ENCODE results near the gene ALOX12.
A peak's percentile ranks its signal among the peaks of the same experiment; 100 is the strongest.
"Not testable (repeated sequence)": the region's sequence is repeated elsewhere in the genome, so short reads cannot be mapped to it uniquely, and the experiment has no call there.

ALOX12 gene, protein sequence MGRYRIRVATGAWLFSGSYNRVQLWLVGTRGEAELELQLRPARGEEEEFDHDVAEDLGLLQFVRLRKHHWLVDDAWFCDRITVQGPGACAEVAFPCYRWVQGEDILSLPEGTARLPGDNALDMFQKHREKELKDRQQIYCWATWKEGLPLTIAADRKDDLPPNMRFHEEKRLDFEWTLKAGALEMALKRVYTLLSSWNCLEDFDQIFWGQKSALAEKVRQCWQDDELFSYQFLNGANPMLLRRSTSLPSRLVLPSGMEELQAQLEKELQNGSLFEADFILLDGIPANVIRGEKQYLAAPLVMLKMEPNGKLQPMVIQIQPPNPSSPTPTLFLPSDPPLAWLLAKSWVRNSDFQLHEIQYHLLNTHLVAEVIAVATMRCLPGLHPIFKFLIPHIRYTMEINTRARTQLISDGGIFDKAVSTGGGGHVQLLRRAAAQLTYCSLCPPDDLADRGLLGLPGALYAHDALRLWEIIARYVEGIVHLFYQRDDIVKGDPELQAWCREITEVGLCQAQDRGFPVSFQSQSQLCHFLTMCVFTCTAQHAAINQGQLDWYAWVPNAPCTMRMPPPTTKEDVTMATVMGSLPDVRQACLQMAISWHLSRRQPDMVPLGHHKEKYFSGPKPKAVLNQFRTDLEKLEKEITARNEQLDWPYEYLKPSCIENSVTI

DNA sequence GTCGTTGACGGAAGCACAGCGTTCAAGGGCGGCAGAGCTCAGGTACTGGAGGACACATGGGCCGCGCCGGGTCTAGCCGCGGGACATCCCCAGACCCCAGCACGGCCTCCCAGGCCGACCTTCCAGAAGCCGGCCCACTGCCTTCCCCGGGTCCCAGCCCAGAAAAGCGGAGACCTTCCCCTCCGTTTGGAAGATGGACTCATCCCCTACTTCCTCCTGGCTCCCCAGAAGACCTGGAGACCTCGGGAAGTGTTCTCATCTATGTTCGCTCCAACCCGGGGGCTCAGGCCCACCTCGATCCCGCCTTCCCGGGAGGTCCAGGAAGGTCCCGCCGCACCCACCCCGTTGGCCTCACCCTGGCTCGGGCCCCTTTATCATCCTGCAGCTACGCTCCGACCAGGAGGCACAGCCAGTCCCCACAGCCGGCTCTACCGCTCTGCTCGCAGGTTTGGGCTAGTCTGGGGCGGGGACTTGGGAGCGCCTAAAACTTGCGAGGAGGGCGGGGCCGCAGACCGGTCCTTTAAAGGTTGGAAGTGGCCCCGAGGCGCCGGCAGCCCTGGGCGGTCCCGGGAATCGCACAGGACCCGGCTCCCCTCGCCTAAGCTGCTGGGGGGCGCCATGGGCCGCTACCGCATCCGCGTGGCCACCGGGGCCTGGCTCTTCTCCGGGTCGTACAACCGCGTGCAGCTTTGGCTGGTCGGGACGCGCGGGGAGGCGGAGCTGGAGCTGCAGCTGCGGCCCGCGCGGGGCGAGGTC is at the start of gene ALOX12:
TSS of gene ALOX12 (plus strand) at position 550 of the 756 bp plus-strand sequence. CDS start at position 619, 69 bp downstream.
- no peak for DNase-seq (ENCODE audit: low read depth)
- TF ChIP-seq, protein P1, sequence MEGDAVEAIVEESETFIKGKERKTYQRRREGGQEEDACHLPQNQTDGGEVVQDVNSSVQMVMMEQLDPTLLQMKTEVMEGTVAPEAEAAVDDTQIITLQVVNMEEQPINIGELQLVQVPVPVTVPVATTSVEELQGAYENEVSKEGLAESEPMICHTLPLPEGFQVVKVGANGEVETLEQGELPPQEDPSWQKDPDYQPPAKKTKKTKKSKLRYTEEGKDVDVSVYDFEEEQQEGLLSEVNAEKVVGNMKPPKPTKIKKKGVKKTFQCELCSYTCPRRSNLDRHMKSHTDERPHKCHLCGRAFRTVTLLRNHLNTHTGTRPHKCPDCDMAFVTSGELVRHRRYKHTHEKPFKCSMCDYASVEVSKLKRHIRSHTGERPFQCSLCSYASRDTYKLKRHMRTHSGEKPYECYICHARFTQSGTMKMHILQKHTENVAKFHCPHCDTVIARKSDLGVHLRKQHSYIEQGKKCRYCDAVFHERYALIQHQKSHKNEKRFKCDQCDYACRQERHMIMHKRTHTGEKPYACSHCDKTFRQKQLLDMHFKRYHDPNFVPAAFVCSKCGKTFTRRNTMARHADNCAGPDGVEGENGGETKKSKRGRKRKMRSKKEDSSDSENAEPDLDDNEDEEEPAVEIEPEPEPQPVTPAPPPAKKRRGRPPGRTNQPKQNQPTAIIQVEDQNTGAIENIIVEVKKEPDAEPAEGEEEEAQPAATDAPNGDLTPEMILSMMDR (conservative IDR thresholded peaks at IDR 0.05; ENCODE audit: control insufficient read depth, insufficient read depth, low read depth, low read length), result no peak
- H3K4me3 ChIP-seq (ENCODE audit: control insufficient read depth, low read depth, low read length), result peak within 1 kb of the TSS; percentile 16

DNA sequence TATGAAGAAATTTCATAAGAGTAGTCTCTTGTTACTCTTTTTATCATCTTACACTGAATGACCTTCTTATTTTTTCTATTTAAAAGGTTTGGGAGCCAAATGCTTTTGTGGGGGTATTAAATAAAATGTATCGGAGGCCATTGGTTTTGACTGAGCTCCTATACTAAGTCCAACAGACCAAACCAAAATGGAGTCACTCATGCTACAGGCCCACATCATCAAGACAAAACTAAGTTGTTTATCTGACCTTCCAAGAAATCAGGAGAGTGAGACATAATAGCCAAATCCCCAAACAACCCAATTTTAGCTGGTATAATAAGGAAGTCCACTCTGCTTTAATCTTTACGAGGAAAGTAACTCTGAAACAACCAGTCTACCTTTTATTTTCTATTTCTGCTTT is 48.1 kb upstream of the ALOX12 start:
- no peak for DNase-seq (ENCODE audit: low read depth)
- H3K4me3 ChIP-seq (ENCODE audit: control insufficient read depth, low read depth, low read length), result no peak overlapping the region
- TF ChIP-seq, protein P1 (conservative IDR thresholded peaks at IDR 0.05; ENCODE audit: control insufficient read depth, insufficient read depth, low read depth, low read length), result no peak

DNA sequence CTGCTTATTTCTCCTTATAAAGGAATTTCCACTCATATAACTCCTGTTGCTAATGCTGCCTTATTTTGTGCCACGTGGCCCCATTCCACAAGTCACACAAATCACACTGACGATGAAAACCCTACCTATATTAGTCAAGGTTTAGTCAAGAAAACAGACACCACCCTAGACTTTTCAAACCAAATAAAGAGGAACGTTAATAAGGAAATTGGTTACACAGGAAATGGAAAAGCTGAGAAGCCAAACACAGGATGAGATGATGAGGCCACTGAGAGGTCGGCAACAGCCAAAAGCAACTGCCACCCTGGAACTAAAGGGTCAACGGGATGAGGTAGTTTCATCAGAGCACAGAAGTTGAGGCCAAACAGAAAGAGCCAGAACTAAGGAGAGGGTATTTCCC is 47.3 kb upstream of the ALOX12 start:
- TF ChIP-seq, protein P1 (conservative IDR thresholded peaks at IDR 0.05; ENCODE audit: control insufficient read depth, insufficient read depth, low read depth, low read length), result no peak
- H3K4me3 ChIP-seq (ENCODE audit: control insufficient read depth, low read depth, low read length), result no peak overlapping the region
- DNase-seq (ENCODE audit: low read depth), result no peak

DNA sequence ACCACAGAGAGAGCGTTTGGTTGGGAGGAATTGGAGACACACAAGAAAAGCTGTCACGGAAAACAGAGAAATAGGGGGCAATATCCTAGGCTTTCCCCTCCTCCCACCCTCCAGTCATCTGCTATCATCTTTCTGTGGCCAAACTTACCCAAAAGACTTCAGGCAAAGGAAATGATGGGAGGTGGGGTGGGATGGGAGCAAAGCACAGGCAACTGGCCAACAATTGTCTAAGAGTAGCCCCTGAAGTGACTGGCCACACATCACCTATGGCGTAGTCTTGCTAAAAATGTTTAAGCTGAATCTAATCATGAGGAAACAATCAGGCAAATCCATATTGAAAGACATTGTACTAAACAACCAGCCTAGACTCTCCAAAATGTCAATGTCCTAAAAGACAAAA is 46.9 kb upstream of the ALOX12 start:
- DNase-seq (ENCODE audit: low read depth), result no peak
- H3K4me3 ChIP-seq (ENCODE audit: control insufficient read depth, low read depth, low read length), result no peak overlapping the region
- TF ChIP-seq, protein P1 (conservative IDR thresholded peaks at IDR 0.05; ENCODE audit: control insufficient read depth, insufficient read depth, low read depth, low read length), result no peak

DNA sequence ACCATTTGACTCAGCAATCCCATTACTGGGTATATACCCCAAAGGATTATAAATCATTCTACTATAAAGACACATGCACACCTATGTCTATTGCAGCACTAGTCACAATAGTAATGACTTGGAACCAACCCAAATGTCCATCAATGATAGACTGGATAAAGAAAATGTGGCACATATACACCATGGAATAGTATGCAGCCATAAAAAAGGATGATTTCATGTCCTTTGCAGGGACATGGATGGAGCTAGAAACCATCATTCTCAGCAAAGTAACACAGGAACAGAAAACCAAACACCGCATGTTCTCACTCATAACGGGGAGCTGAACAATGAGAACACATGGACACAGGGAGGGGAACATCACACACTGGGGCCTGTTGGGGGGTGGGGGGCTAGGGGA is 44.9 kb upstream of the ALOX12 start:
- H3K4me3 ChIP-seq (ENCODE audit: control insufficient read depth, low read depth, low read length); DNase-seq (ENCODE audit: low read depth): not testable (repeated sequence)

DNA sequence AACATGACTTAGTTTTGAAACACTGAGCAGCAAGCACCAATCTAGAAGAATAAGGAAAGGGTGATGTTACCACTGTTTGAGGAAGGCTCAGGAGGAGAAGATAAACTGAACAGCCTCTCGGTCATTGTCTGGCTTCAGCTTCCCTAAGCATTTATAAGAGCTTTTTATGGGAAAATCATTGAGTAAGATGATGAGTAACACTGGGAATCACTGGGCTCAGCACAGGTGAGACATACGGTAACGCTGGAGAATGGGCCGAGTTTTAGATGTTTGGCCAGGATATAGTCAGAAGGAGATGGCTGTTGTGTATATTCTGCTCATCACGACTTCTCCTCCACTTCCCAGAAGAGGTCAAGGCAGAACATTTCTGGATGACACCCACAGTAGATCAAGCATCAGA is 42.2 kb upstream of the ALOX12 start:
- DNase-seq (ENCODE audit: low read depth), result no peak
- H3K4me3 ChIP-seq (ENCODE audit: control insufficient read depth, low read depth, low read length), result no peak overlapping the region
- TF ChIP-seq, protein P1 (conservative IDR thresholded peaks at IDR 0.05; ENCODE audit: control insufficient read depth, insufficient read depth, low read depth, low read length), result no peak

DNA sequence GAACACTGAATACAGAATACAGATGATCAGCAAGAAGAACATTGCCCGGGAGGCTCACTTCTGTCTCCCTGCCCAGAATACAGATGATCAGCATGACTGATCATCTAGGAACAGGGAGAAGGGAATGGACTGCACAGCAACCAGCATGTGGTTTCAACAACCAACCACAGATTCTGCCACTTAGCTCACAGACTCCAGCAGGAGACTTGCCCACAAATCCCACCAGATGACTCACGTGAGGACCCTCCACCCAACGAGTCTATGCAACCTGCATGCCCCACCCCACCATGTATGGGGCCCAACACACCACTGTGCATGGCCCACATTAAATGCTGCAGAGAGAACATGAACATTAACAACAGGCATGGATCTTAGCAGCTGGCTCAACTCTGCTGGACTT is 36.1 kb upstream of the ALOX12 start:
- no peak overlapping the region for H3K4me3 ChIP-seq (ENCODE audit: control insufficient read depth, low read depth, low read length)
- no peak for DNase-seq (ENCODE audit: low read depth)
- TF ChIP-seq, protein P1 (conservative IDR thresholded peaks at IDR 0.05; ENCODE audit: control insufficient read depth, insufficient read depth, low read depth, low read length), result no peak

Measured in fibroblast of mammary gland (primary cell).